ENCODE measurements around the gene FGF5.

DNA sequence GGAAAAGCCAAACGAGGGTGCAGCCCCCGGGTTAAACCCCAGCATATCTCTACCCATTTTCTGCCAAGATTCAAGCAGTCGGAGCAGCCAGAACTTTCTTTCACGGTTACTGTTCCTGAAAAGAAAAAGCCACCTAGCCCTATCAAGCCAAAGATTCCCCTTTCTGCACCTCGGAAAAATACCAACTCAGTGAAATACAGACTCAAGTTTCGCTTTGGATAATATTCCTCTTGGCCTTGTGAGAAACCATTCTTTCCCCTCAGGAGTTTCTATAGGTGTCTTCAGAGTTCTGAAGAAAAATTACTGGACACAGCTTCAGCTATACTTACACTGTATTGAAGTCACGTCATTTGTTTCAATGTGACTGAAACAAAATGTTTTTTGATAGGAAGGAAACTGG, 20.0 kb downstream of the FGF5 start:
- TF ChIP-seq GATA2 (IDR thresholded peaks at IDR 0.05; ENCODE audit: low read depth, low read length) (no peak), GATA3 (IDR thresholded peaks at IDR 0.05; ENCODE audit: low read depth, low read length) (no peak)
